Mesendoderm (in vitro differentiated cells): ENCODE measurements around the gene ZNF43.
"Not testable (repeated sequence)": the region's sequence is repeated elsewhere in the genome, so short reads cannot be mapped to it uniquely, and the experiment has no call there.

Experiments
- DNase-seq: peaks from one replicate; pipeline ENCODE4 v3.0.0; 2013
- H2AK5ac ChIP-seq: 2 replicates; pipeline ENCODE4 v1.6.1; 2013; ENCODE audit warnings: low read length, inconsistent platforms
- H2BK120ac ChIP-seq: 2 replicates; pipeline ENCODE4 v1.6.1; 2013; ENCODE audit warnings: low read depth, mild to moderate bottlenecking, low read length, moderate library complexity, mixed read lengths
- H2BK15ac ChIP-seq: replicated peaks from 2 replicates; pipeline ENCODE4 v1.6.1; 2013; ENCODE audit warnings: low read depth, mild to moderate bottlenecking, moderate library complexity
- H2BK5ac ChIP-seq: 2 replicates; pipeline ENCODE4 v1.6.1; 2013; ENCODE audit warnings: low read length, inconsistent platforms
- H3K18ac ChIP-seq: 2 replicates; pipeline ENCODE4 v1.6.1; 2013; ENCODE audit warnings: mild to moderate bottlenecking, low read length, mixed read lengths
- H3K23ac ChIP-seq: one replicate; pipeline ENCODE4 v1.6.1; 2013; ENCODE audit warnings: low read length
- H3K27ac ChIP-seq: 2 replicates; pipeline ENCODE4 v1.5.1; 2013; ENCODE audit warnings: low read depth, mild to moderate bottlenecking, inconsistent platforms, low read length, moderate library complexity
- H3K27me3 ChIP-seq: 2 replicates; pipeline ENCODE4 v1.6.1; 2013; ENCODE audit warnings: low read length, control low read depth, mild to moderate bottlenecking, inconsistent platforms; ENCODE audit not compliant: insufficient read depth, poor library complexity
- H3K36me3 ChIP-seq: 2 replicates; pipeline ENCODE4 v1.6.1; 2013; ENCODE audit warnings: low read length, inconsistent platforms; ENCODE audit not compliant: control insufficient read depth, insufficient read depth
- H3K4ac ChIP-seq: one replicate; pipeline ENCODE4 v1.6.1; 2013; ENCODE audit warnings: low read depth, mild to moderate bottlenecking, low read length, moderate library complexity
- H3K4me1 ChIP-seq: 2 replicates; pipeline ENCODE4 v1.6.1; 2013; ENCODE audit warnings: low read depth, low read length, inconsistent platforms; ENCODE audit not compliant: control insufficient read depth
- H3K4me2 ChIP-seq: 2 replicates; pipeline ENCODE4 v1.6.1; 2013; ENCODE audit warnings: low read length
- H3K4me3 ChIP-seq: 2 replicates; pipeline ENCODE4 v1.5.1; 2013; ENCODE audit warnings: mild to moderate bottlenecking, low read length
- H3K56ac ChIP-seq: one replicate; pipeline ENCODE4 v1.6.1; 2013; ENCODE audit warnings: low read length
- H3K79me1 ChIP-seq: 2 replicates; pipeline ENCODE4 v1.6.1; 2013; ENCODE audit warnings: low read length, inconsistent platforms
- H3K79me2 ChIP-seq: 2 replicates; pipeline ENCODE4 v1.6.1; 2013; ENCODE audit warnings: mild to moderate bottlenecking, low read length; ENCODE audit not compliant: control insufficient read depth, insufficient read depth
- H3K9ac ChIP-seq: 2 replicates; pipeline ENCODE4 v1.6.1; 2013; ENCODE audit warnings: low read length, inconsistent platforms
- H4K5ac ChIP-seq: one replicate; pipeline ENCODE4 v1.6.1; 2013; ENCODE audit warnings: low read length
- H4K8ac ChIP-seq: one replicate; pipeline ENCODE4 v1.6.1; 2013; ENCODE audit warnings: low read depth, mild to moderate bottlenecking, control low read depth, low read length, moderate library complexity
- WGBS: extraction: QIAGEN DNeasy Blood & Tissue Kit; methylation state at CpG from one replicate; pipeline ENCODE4 v1.1.7; 2013; ENCODE audit warnings: low lambda C conversion rate, missing lambda C conversion rate; ENCODE audit not compliant: insufficient coverage; ENCODE audit errors: extremely low coverage; 5-methylcytosine and 5-hydroxymethylcytosine counted together

Gene ZNF43

GRCh38 chr19:21877976-21878375, 42.0 kb upstream of the ZNF43 start:
- H3K18ac ChIP-seq, result no peak overlapping the region

GRCh38 chr19:21876608-21877007, 40.6 kb upstream of the ZNF43 start:
- not testable (repeated sequence) for H3K36me3 ChIP-seq, H3K4me3 ChIP-seq, H3K9ac ChIP-seq, H2AK5ac ChIP-seq, H3K18ac ChIP-seq, H2BK15ac ChIP-seq, H3K79me1 ChIP-seq, H3K56ac ChIP-seq, H3K4ac ChIP-seq, H3K4me1 ChIP-seq, H3K27me3 ChIP-seq, H3K23ac ChIP-seq, H2BK5ac ChIP-seq, H2BK120ac ChIP-seq, H4K5ac ChIP-seq, H3K4me2 ChIP-seq, DNase-seq, H3K79me2 ChIP-seq, H4K8ac ChIP-seq, H3K27ac ChIP-seq
- WGBS, result no CpG with 5 or more reads among the region's 7 CpGs

More at GRCh38 chr19:21877976-21878375, 42.0 kb upstream of the ZNF43 start:
- H2BK5ac ChIP-seq, result no peak overlapping the region
- H3K23ac ChIP-seq, result no peak overlapping the region
- no peak overlapping the region for H2BK15ac ChIP-seq
- no peak overlapping the region for H3K4ac ChIP-seq
- H3K79me2 ChIP-seq, result no peaks in the 10 kb centered on the region
- H4K8ac ChIP-seq, result no peak overlapping the region
- no peak overlapping the region for H3K56ac ChIP-seq
- no peak overlapping the region for H3K9ac ChIP-seq
- no peaks in the 10 kb centered on the region for H3K4me1 ChIP-seq
- DNase-seq, result no peak
- H3K27me3 ChIP-seq, result no peaks in the 10 kb centered on the region
- H4K5ac ChIP-seq, result no peak overlapping the region
- no peak overlapping the region for H3K27ac ChIP-seq
- H3K4me2 ChIP-seq, result no peak overlapping the region
- no peak overlapping the region for H2BK120ac ChIP-seq
- H3K79me1 ChIP-seq, result no peaks in the 10 kb centered on the region
- no peak overlapping the region for H3K4me3 ChIP-seq
- H3K36me3 ChIP-seq, result no peaks in the 10 kb centered on the region
- no peak overlapping the region for H2AK5ac ChIP-seq
- WGBS, result no CpG with 5 or more reads among the region's 2 CpGs

GRCh38 chr19:21856773-21857514, 21.0 kb upstream of the ZNF43 start:
- H2BK5ac ChIP-seq, result no peak overlapping the region
- H3K4me1 ChIP-seq, result no peaks in the 10 kb centered on the region
- H3K9ac ChIP-seq, result no peak overlapping the region

GRCh38 chr19:21851596-21852345, 15.8 kb upstream of the ZNF43 start:
- peaks cover 30% of the 10 kb centered on the region for H3K79me2 ChIP-seq
- H3K18ac ChIP-seq, result peak overlapping the region; percentile 88
- peak overlapping the region; percentile 98 for H2BK5ac ChIP-seq
- DNase-seq, result peak; percentile 99
- no CpG with 5 or more reads among the region's 44 CpGs for WGBS
- H3K9ac ChIP-seq, result peak overlapping the region; percentile 98
- peaks cover 6% of the 10 kb centered on the region for H3K4me1 ChIP-seq
- no peak overlapping the region for H2AK5ac ChIP-seq
- peaks cover 13% of the 10 kb centered on the region for H3K36me3 ChIP-seq
- H3K4ac ChIP-seq, result peak overlapping the region; percentile 63
- no peak overlapping the region for H4K8ac ChIP-seq
- peak overlapping the region; percentile 31 for H3K4me2 ChIP-seq
- H3K27ac ChIP-seq, result peak overlapping the region; percentile 84
- H3K23ac ChIP-seq, result peak overlapping the region; percentile 92
- no peak overlapping the region for H2BK120ac ChIP-seq
- no peaks in the 10 kb centered on the region for H3K27me3 ChIP-seq
- peak overlapping the region; percentile 100 for H3K56ac ChIP-seq
- no peak overlapping the region for H2BK15ac ChIP-seq
- peak overlapping the region; percentile 92 for H3K4me3 ChIP-seq
- peaks cover 15% of the 10 kb centered on the region for H3K79me1 ChIP-seq
- H4K5ac ChIP-seq, result peak overlapping the region; percentile 81

More at GRCh38 chr19:21856773-21857514, 21.0 kb upstream of the ZNF43 start:
- Histone ChIP-seq H3K4me2 (no peak overlapping the region), H3K4ac (no peak overlapping the region), H3K18ac (no peak overlapping the region), H2BK120ac (no peak overlapping the region), H2AK5ac (no peak overlapping the region), H3K4me3 (no peak overlapping the region), H3K56ac (no peak overlapping the region), H3K23ac (no peak overlapping the region), H3K79me2 (no peaks in the 10 kb centered on the region), H4K5ac (no peak overlapping the region), H2BK15ac (no peak overlapping the region), H3K79me1 (no peaks in the 10 kb centered on the region), H3K36me3 (no peaks in the 10 kb centered on the region), H4K8ac (no peak overlapping the region), H3K27ac (no peak overlapping the region), H3K27me3 (no peaks in the 10 kb centered on the region)
- no peak for DNase-seq
- no CpG with 5 or more reads among the region's 9 CpGs for WGBS

GRCh38 chr19:21850656-21851255, 14.8 kb upstream of the ZNF43 start:
- Histone ChIP-seq H3K56ac (peak overlapping the region; percentile 100), H2AK5ac (no peak overlapping the region), H4K5ac (no peak overlapping the region), H3K27ac (no peak overlapping the region), H3K4me1 (peaks cover 6% of the 10 kb centered on the region), H3K79me1 (peaks cover 20% of the 10 kb centered on the region), H3K9ac (peak overlapping the region; percentile 98), H3K79me2 (peaks cover 32% of the 10 kb centered on the region), H3K4me3 (peak overlapping the region; percentile 92), H2BK15ac (no peak overlapping the region), H3K36me3 (peaks cover 15% of the 10 kb centered on the region), H3K18ac (peak overlapping the region; percentile 55), H3K4me2 (peak overlapping the region; percentile 62), H3K23ac (no peak overlapping the region), H3K4ac (peak overlapping the region; percentile 62), H3K27me3 (no peaks in the 10 kb centered on the region), H4K8ac (no peak overlapping the region), H2BK120ac (no peak overlapping the region), H2BK5ac (no peak overlapping the region)
- peak; percentile 4 for DNase-seq
- WGBS, result no CpG with 5 or more reads among the region's 9 CpGs
